HG03469 (cell line): ENCODE results near the gene ZNF260.
A peak's percentile ranks its signal among the peaks of the same experiment; 100 is the strongest.
"Not testable (repeated sequence)": the region's sequence is repeated elsewhere in the genome, so short reads cannot be mapped to it uniquely, and the experiment has no call there.

Experiments
- ATAC-seq: cut with Tn5 transposase; IDR thresholded peaks from one replicate; pipeline ENCODE4 v1.9.1; 2021; ENCODE audit warnings: mild to moderate bottlenecking, moderate library complexity, moderate number of reproducible peaks; ENCODE audit not compliant: unreplicated experiment

ZNF260 gene

GRCh38 chr19:36528194-36528920 is at the start of gene ZNF260:
Gene ZNF260 (minus strand): TSS chr19:36528271. CDS start chr19:36515238, 13,033 bp downstream.
- peak; percentile 67 for ATAC-seq

GRCh38 chr19:36577271-36577996 is 49.4 kb upstream of the ZNF260 start:
- ATAC-seq = no peak

GRCh38 chr19:36574741-36575140 is 46.7 kb upstream of the ZNF260 start:
- no peak for ATAC-seq

GRCh38 chr19:36573895-36574720 is 46.0 kb upstream of the ZNF260 start:
- no peak for ATAC-seq

GRCh38 chr19:36573020-36573894 is 45.2 kb upstream of the ZNF260 start, which contains the start of gene ZNF529:
Gene ZNF529 (minus strand): TSS chr19:36573292. CDS start chr19:36572346, 946 bp downstream.
- ATAC-seq = peak; percentile 81

GRCh38 chr19:36572593-36573019 is 44.5 kb upstream of the ZNF260 start:
- peak; percentile 36 for ATAC-seq

- ATAC-seq = no peak
Measured at GRCh38 chr19:36564391-36564790, 36.3 kb upstream of the ZNF260 start.

GRCh38 chr19:36547001-36547732 is 19.1 kb upstream of the ZNF260 start:
- ATAC-seq = no peak

- ATAC-seq = no peak
Measured at GRCh38 chr19:36528921-36529518, 949 bp upstream of the ZNF260 start.

- no peak for ATAC-seq
Measured at GRCh38 chr19:36527873-36528193, 238 bp downstream of the ZNF260 start.

GRCh38 chr19:36527341-36527740 is 730 bp downstream of the ZNF260 start:
- ATAC-seq = no peak

- no peak for ATAC-seq
Measured at GRCh38 chr19:36526581-36526980, 1.5 kb downstream of the ZNF260 start.

- ATAC-seq = no peak
Measured at GRCh38 chr19:36524617-36525016, 3.5 kb downstream of the ZNF260 start.

GRCh38 chr19:36514012-36514612 is 14.0 kb downstream of the ZNF260 start:
- ATAC-seq = no peak

- ATAC-seq = no peak
Measured at GRCh38 chr19:36508325-36508724, 19.7 kb downstream of the ZNF260 start.

GRCh38 chr19:36501973-36502372 is 26.1 kb downstream of the ZNF260 start:
- ATAC-seq = no peak

- no peak for ATAC-seq
Measured at GRCh38 chr19:36497001-36497400, 31.1 kb downstream of the ZNF260 start.

- ATAC-seq = not testable (repeated sequence)
Measured at GRCh38 chr19:36492689-36493453, 35.2 kb downstream of the ZNF260 start.
